ENCODE data around the gene TRABD2A. TPM values are rescaled to one million over a fixed set of nuclear protein-coding genes. Genes with fewer than 3 reads are reported as not detected.

Gene TRABD2A
- total RNA-seq, 2 donors from 2014 or later: 60.5 to 93.7 TPM

DNA sequence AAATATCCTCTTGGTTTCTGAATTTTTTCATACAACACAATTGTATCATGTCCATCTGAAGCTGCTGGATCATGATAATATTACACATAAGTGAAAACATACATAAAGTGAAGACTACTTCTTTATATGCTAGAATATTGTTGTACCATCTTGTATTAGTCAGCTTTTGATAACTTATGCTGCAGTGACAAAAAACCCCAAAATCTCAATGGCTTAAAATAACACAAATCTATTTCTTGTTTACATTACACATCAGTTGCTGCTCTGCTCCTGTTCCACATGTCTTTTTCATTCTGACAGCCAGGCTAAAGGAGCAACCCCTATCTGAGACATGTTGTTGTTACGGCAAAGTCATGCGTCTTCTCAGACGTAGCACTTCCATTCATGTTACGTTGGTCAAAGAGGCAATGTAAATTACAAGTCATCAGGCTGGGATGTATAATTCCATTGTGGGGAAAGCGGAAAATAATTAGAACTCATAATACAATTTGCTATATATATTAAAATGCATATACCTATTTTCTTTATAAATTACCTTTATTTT lies 30.3 kb upstream of the TRABD2A start:
- no peak for ATAC-seq
- H3K4me3 Mint-ChIP-seq: no peak overlapping the region
- DNase-seq: no peak
- H3K4me1 Mint-ChIP-seq: peaks cover 23% of the 10 kb centered on the region
- H3K27ac Mint-ChIP-seq: no peak overlapping the region
- no peaks in the 10 kb centered on the region for H3K27me3 Mint-ChIP-seq
- no peaks in the 10 kb centered on the region for H3K9me3 ChIP-seq (ENCODE audit: control insufficient read depth, low read length, poor library complexity, severe bottlenecking)
- H3K36me3 Mint-ChIP-seq (ENCODE audit: low read depth): peaks cover 2% of the 10 kb centered on the region

DNA sequence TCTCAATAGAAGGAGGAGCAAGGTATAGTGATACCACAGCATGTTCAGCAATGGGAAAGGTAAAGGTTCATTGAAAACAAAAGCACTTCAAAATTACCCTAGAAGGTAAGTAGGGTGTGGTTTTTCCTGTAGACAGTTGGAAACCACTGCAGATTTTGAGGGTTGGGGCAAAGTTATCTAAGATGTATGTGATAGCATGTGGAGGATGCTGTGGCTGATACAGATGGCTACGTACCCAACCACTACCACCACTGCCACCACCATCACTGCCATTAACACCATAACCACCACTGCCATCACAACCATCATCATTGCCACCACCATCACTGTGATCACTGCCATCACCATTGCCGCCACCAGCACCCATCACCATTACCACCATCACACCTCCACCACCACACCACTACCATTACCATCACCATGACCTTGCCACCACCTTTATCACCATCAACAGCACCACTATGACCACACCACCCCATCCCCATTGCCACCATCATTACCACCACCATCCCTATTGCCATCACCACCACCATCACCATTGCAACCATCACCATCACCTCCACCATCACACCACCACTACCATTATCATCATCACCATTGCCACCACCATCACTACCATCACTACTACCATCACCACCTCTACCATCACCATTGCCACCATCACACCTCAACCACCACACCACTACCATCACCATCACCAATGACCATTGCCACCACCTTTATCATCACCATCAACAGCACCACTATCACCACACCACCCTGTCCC lies 28.2 kb upstream of the TRABD2A start:
- DNase-seq: no peak
- Mint-ChIP-seq H3K36me3 (ENCODE audit: low read depth) (peaks cover 2% of the 10 kb centered on the region), H3K4me3 (peak overlapping the region; percentile 92), H3K27me3 (no peaks in the 10 kb centered on the region), H3K27ac (peak overlapping the region; percentile 93), H3K4me1 (peaks cover 22% of the 10 kb centered on the region)
- ATAC-seq: peak; percentile 65
- H3K9me3 ChIP-seq (ENCODE audit: control insufficient read depth, low read length, poor library complexity, severe bottlenecking): no peaks in the 10 kb centered on the region

DNA sequence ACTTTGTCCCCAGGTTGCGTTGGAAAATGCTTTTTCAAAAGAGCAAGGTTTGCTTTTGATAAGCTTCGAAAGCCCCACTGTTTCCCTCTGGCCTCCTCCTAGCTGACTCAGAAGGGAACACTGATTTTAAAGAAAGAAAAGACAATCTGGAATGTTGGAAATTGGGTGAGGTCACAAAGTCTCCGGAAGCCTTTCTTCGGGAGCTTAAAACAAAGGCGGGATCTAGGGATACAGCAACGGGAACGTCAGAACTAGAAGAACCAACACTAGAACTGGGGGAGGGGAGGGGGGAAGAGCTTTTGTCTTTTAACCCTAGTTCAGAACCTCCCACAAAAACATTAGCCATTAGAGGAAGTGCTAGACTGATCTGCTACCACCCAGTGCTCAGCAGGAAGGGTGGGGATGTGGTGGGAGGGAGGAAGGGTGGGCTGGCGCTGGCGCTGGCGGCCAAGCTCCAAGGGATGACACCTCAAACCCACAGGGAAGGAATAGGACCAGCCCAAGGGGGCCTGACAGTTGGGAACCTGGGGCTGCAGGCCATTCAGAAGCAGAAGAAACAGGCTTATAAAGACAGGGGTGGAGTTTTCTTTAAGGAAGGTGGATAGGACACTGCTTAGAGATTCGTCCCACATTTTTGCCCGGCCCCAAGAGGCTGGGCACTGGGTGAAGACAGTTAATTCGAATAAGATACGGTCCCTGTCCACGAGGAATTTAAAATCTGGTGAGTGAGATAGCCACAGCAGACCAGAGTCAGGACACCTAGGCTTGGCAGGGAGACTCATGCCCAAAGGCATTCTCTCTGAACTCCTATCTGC lies 26.2 kb upstream of the TRABD2A start:
- H3K9me3 ChIP-seq (ENCODE audit: control insufficient read depth, low read length, poor library complexity, severe bottlenecking): no peaks in the 10 kb centered on the region
- H3K36me3 Mint-ChIP-seq (ENCODE audit: low read depth): peaks cover 2% of the 10 kb centered on the region
- ATAC-seq (peak; percentile 24), DNase-seq (peak in 2 of 3 donors; percentile 38 to 41)
- H3K27me3 Mint-ChIP-seq: no peaks in the 10 kb centered on the region
- H3K4me1 Mint-ChIP-seq: peaks cover 28% of the 10 kb centered on the region
- peak overlapping the region; percentile 92 for H3K4me3 Mint-ChIP-seq
- peak overlapping the region; percentile 93 for H3K27ac Mint-ChIP-seq

DNA sequence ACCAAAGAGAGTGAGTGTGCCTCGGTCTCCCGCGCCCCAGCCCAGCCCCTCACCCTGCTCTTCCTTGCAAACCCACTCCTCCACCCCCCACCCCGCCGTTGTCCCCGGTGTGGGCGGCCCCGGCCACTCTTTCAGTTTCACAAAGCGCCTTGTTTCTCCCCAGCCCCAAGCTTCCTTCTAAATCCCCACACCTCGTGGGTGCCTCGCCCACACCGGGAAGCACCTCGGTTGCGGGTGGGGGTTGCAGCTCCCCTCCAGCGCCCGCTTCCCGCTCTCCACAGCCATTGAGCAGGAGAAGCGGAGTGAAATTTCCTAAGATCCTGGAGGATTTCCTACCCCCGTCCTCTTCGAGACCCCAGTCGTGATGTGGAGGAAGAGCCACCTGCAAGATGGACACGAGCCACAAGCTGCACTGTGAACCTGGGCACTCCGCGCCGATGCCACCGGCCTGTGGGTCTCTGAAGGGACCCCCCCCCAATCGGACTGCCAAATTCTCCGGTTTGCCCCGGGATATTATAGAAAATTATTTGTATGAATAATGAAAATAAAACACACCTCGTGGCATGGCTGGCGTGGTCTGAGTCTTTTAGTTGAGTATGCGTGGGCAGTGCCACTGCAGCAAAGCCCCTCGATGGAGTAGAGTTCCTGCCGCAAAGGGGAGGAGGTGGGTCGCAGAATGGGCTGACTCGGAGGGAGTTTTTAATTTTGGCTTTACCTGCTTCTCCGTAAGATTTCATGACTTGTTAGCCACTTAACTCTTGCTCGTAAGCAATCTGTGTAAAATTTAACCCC lies 25.4 kb upstream of the TRABD2A start:
- H3K27me3 Mint-ChIP-seq: no peaks in the 10 kb centered on the region
- H3K27ac Mint-ChIP-seq: peak overlapping the region; percentile 93
- H3K9me3 ChIP-seq (ENCODE audit: control insufficient read depth, low read length, poor library complexity, severe bottlenecking): no peaks in the 10 kb centered on the region
- no peak for ATAC-seq
- peaks cover 26% of the 10 kb centered on the region for H3K4me1 Mint-ChIP-seq
- H3K4me3 Mint-ChIP-seq: peak overlapping the region; percentile 92
- peak in 2 of 3 donors; percentile 36 to 40 for DNase-seq
- peaks cover 2% of the 10 kb centered on the region for H3K36me3 Mint-ChIP-seq (ENCODE audit: low read depth)

DNA sequence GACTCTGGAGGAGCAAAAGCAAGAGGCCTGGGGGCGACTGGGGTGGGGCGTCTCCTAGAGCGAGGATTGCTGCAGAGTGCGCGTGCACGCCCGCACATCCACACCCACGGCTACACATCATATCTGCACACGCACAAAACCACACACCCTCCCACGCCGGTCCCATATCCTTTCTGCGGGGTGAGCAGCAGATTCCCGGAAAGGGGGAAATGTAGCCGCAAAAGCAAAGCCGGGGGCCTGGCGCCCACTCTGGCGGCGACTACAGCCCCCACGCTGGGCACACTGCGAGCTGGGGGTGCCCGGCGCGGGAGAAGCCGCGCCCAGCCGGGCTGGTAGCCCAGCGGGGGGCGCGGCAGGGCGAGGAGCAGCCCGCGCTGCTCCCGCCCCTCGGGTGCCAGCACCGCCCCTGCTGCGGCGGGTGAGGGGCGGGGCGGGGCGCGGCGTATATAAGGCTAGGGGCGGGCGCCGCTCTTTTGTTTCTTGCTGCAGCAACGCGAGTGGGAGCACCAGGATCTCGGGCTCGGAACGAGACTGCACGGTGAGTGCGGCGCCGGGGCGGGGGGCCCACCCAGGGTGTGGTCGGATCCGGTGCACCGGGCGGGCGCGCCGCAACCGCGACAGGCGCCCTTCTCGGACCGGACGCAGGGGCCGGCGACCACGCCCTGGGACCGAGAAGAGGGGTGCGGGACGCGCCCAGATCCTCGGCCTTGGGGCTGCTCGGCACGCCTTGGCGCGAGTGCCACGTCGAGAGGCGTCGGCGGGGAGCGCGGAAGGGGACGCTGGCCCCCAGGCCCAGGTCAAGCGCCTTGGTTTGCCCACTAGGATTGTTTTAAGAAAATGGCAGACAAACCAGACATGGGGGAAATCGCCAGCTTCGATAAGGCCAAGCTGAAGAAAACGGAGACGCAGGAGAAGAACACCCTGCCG lies 24.6 kb upstream of the TRABD2A start, which contains the start of gene TMSB10:
TSS of gene TMSB10 (plus strand) at position 476 of the 927 bp plus-strand sequence.
- Mint-ChIP-seq H3K27me3 (no peaks in the 10 kb centered on the region), H3K4me1 (peaks cover 30% of the 10 kb centered on the region), H3K27ac (peak within 1 kb of the TSS; percentile 93), H3K36me3 (ENCODE audit: low read depth) (peaks cover 2% of the 10 kb centered on the region), H3K4me3 (peak within 1 kb of the TSS; percentile 92)
- no peaks in the 10 kb centered on the region for H3K9me3 ChIP-seq (ENCODE audit: control insufficient read depth, low read length, poor library complexity, severe bottlenecking)
- DNase-seq: peak; percentile 86 to 91 (median 90)
- peak; percentile 77 for ATAC-seq

DNA sequence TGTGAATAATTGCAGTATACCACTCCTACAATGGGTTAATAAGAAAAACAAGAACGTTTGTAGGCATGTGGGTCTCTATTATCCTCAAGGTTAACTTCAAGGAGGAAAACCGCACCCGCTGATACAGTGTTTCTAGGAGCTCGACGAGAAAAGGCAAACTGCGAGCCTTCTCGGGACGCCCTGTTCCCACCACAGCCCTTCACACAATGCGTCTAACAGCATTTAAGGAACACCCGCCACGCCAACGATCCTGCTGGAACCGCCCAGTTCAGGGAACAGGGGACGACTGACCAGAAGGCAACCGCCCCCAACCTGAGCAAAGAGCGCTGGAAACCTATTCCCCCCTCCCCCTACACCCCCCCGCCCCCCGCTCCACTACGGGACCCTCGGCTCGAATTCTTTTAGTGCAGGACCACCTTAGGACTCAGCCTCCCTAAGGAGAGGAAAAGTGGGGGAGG lies 23.9 kb upstream of the TRABD2A start:
- H3K27me3 Mint-ChIP-seq: no peaks in the 10 kb centered on the region
- H3K4me3 Mint-ChIP-seq: peak overlapping the region; percentile 92
- H3K36me3 Mint-ChIP-seq (ENCODE audit: low read depth): peaks cover 2% of the 10 kb centered on the region

DNA sequence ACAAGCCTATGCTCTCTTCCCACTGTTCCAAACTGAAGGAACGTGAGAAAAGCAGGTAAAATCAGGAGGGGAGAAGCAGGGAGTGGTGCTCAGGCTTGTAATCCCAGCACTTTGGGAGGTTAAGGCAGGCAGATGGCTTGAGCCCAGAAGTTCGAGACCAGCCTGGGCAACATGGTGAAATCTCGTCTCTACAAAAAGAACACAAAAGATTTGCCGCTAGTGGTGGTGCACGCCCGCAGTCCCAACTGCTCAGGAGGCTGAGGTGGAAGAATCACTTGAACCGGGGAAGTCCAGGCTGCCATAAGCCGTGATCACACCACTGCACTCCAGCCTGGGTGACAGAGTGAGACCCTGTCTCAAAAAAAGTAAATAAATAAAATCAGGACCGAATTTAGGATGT lies 23.3 kb upstream of the TRABD2A start:
- DNase-seq: no peak
- no peak for ATAC-seq
- H3K4me3 Mint-ChIP-seq: peak overlapping the region; percentile 92
- no peaks in the 10 kb centered on the region for H3K9me3 ChIP-seq (ENCODE audit: control insufficient read depth, low read length, poor library complexity, severe bottlenecking)
- H3K27ac Mint-ChIP-seq: peak overlapping the region; percentile 84
- peaks cover 2% of the 10 kb centered on the region for H3K36me3 Mint-ChIP-seq (ENCODE audit: low read depth)
- H3K4me1 Mint-ChIP-seq: peaks cover 30% of the 10 kb centered on the region
- no peaks in the 10 kb centered on the region for H3K27me3 Mint-ChIP-seq

More for the DNA sequence above, 23.9 kb upstream of the TRABD2A start:
- no peaks in the 10 kb centered on the region for H3K9me3 ChIP-seq (ENCODE audit: control insufficient read depth, low read length, poor library complexity, severe bottlenecking)
- Mint-ChIP-seq H3K27ac (peak overlapping the region; percentile 84), H3K4me1 (peaks cover 30% of the 10 kb centered on the region)
- ATAC-seq: no peak
- DNase-seq: no peak

DNA sequence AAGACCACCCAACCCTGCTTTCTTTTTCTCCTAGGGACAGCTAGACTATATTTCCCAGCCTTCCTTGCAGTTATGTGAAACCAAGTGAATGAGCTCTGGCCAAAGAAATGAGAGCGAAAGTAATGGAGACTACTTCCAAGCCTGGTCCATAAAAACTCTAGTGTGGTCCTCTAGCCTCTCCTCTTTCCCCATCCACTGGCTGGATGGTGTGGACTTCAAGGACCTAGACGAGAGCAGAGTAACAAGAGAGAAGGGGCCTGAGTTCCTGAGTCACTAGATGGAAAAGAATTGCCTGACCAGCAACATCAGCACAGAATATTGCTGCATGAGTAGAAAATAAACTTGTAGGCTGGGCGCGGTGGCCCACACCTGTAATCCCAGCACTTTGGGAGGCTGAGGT lies 21.6 kb upstream of the TRABD2A start:
- H3K36me3 Mint-ChIP-seq (ENCODE audit: low read depth): peaks cover 2% of the 10 kb centered on the region
- H3K4me1 Mint-ChIP-seq: peaks cover 33% of the 10 kb centered on the region
- no peaks in the 10 kb centered on the region for H3K9me3 ChIP-seq (ENCODE audit: control insufficient read depth, low read length, poor library complexity, severe bottlenecking)
- DNase-seq (no peak), ATAC-seq (no peak)
- H3K4me3 Mint-ChIP-seq: no peak overlapping the region
- no peaks in the 10 kb centered on the region for H3K27me3 Mint-ChIP-seq
- no peak overlapping the region for H3K27ac Mint-ChIP-seq

DNA sequence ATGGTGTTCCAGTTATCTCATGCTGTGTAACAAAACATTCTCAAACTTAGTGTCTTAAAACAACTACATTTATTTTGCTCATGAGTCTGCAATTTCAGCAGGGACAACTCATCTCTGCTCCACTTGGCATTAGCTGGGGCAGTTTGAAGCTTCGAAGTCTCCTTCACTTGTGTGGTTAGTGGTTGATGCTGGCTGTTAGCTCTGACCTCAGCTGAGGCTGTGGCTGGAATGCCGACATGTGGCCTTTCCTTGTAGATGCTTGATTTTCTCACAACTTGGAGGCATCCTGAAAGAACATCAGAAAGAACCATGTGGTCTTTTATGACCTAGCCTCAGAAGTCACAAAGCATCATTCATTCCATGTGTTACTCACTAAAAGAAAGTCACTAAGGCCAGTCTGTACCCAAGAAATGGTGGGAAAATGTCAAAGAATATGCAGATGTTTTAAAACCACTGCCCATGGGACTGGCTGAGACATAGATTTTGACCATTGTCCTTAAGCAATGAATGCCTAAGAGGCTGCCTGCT lies 20.8 kb upstream of the TRABD2A start:
- peaks cover 28% of the 10 kb centered on the region for H3K4me1 Mint-ChIP-seq
- ATAC-seq (no peak), DNase-seq (no peak)
- H3K4me3 Mint-ChIP-seq: no peak overlapping the region
- H3K36me3 Mint-ChIP-seq (ENCODE audit: low read depth): peaks cover 2% of the 10 kb centered on the region
- H3K27me3 Mint-ChIP-seq: no peaks in the 10 kb centered on the region
- no peaks in the 10 kb centered on the region for H3K9me3 ChIP-seq (ENCODE audit: control insufficient read depth, low read length, poor library complexity, severe bottlenecking)
- no peak overlapping the region for H3K27ac Mint-ChIP-seq

DNA sequence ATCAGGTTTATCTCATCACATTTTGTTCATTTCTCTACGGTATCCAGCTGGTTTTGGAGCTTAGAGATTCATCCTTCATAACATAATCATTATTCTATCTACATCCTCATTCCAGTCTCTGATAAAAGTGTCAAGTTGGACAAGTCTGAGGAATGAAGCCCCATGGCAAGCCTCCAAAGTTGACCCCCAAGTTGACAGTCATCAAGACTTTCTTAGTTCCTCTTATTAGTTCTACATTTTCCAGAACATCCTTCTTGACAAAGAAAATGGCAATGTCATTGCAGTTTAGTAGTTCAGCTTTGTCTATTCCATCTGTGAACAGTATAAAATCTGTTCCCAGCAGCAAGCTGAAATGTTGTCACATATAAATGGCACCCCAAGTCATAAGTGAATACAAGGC lies 20.1 kb upstream of the TRABD2A start:
- no peak overlapping the region for H3K4me3 Mint-ChIP-seq
- no peaks in the 10 kb centered on the region for H3K27me3 Mint-ChIP-seq
- H3K27ac Mint-ChIP-seq: no peak overlapping the region
- DNase-seq (no peak), ATAC-seq (no peak)
- H3K36me3 Mint-ChIP-seq (ENCODE audit: low read depth): no peaks in the 10 kb centered on the region
- peaks cover 31% of the 10 kb centered on the region for H3K4me1 Mint-ChIP-seq
- no peaks in the 10 kb centered on the region for H3K9me3 ChIP-seq (ENCODE audit: control insufficient read depth, low read length, poor library complexity, severe bottlenecking)

DNA sequence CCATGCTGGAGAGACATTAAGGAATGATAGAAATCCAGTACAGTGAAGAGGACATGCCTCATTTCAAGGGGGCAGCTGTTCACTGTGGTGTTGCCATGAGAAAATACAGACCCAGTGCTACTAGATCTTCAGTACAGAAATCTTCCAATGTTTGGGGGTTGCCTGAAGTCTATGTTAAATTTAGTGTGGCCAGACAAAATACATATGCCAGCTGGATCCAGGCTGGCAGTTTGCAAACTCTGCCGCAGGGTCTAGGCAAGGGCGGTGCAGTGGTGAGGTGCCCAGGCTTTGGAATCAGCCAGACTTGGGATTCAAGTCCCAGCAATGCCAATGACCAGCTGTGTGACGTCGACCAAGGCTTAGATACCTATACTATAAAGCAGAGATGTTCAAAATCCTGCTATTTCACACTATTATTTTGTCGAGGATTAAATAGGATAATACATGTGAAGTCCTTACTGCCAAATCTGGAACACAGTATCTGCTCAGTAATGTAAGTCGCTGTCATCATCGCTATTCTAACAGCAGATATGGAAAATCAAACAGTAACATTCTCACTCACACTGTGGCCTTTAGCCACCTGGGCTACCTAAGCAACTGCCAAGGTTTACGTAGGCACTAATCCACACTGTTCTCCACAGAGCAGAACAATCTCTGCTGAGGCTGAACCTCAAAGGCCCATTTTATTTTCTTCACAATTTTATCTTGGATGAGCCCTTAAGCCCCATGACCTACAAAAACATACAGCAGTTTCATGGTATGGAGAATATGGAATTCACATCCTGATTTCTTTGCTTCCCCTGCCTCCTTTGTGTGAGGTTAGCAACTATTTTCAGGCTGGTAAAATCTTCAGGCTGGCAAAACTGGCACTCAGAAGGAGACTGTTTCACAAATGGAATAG lies 18.7 kb upstream of the TRABD2A start:
- DNase-seq: no peak

More for the DNA sequence above, 18.7 kb upstream of the TRABD2A start:
- H3K36me3 Mint-ChIP-seq (ENCODE audit: low read depth): no peaks in the 10 kb centered on the region
- peaks cover 42% of the 10 kb centered on the region for H3K4me1 Mint-ChIP-seq
- no peak overlapping the region for H3K4me3 Mint-ChIP-seq
- no peaks in the 10 kb centered on the region for H3K27me3 Mint-ChIP-seq
- peak overlapping the region; percentile 94 for H3K27ac Mint-ChIP-seq
- no peak for ATAC-seq
- no peaks in the 10 kb centered on the region for H3K9me3 ChIP-seq (ENCODE audit: control insufficient read depth, low read length, poor library complexity, severe bottlenecking)
